HG03196 (cell line): ENCODE measurements around the gene GNL1.

ENCODE experiments used
- ATAC-seq: cut with Tn5 transposase; IDR thresholded peaks from one replicate; pipeline ENCODE4 v1.9.1; 2021; ENCODE audit not compliant: unreplicated experiment

GNL1 gene

GRCh38 chr6:30570263-30570662, 14.0 kb upstream of the GNL1 start:
- ATAC-seq, result no peak

GRCh38 chr6:30568245-30568644, 12.0 kb upstream of the GNL1 start:
- no peak for ATAC-seq

- ATAC-seq, result no peak
Measured at GRCh38 chr6:30565772-30566171, 9.5 kb upstream of the GNL1 start.

GRCh38 chr6:30564114-30564513, 7.8 kb upstream of the GNL1 start:
- ATAC-seq, result no peak

GRCh38 chr6:30562470-30563425, 6.5 kb upstream of the GNL1 start:
- ATAC-seq, result no peak

- ATAC-seq, result no peak
Measured at GRCh38 chr6:30560930-30561329, 4.6 kb upstream of the GNL1 start.

- ATAC-seq, result no peak
Measured at GRCh38 chr6:30557683-30557981, 1.3 kb upstream of the GNL1 start.

GRCh38 chr6:30556906-30557682, 805 bp upstream of the GNL1 start, which contains the start of gene PRR3:
Gene PRR3 (plus strand): TSS chr6:30557295. CDS start chr6:30557345, 50 bp downstream.
- ATAC-seq, result peak; percentile 60

GRCh38 chr6:30555816-30556065, 548 bp downstream of the GNL1 start:
- ATAC-seq, result no peak

GRCh38 chr6:30554962-30555815, 1.1 kb downstream of the GNL1 start:
- no peak for ATAC-seq

GRCh38 chr6:30554404-30554803, 1.9 kb downstream of the GNL1 start:
- no peak for ATAC-seq

- ATAC-seq, result no peak
Measured at GRCh38 chr6:30548375-30548774, 7.9 kb downstream of the GNL1 start.

GRCh38 chr6:30547454-30547853, 8.8 kb downstream of the GNL1 start:
- no peak for ATAC-seq

GRCh38 chr6:30544666-30545272, 11.5 kb downstream of the GNL1 start:
- ATAC-seq, result no peak

GRCh38 chr6:30543821-30544220, 12.5 kb downstream of the GNL1 start:
- no peak for ATAC-seq

GRCh38 chr6:30542915-30543314, 13.4 kb downstream of the GNL1 start:
- ATAC-seq, result no peak

- no peak for ATAC-seq
Measured at GRCh38 chr6:30542404-30542725, 13.9 kb downstream of the GNL1 start.

GRCh38 chr6:30541515-30542403, 14.5 kb downstream of the GNL1 start:
- no peak for ATAC-seq

GRCh38 chr6:30537931-30538330, 18.4 kb downstream of the GNL1 start:
- no peak for ATAC-seq
